CD1c-positive myeloid dendritic cell (primary cell): ENCODE data around the gene FOXM1.

Experiments used
- DNase-seq: peaks from one replicate; pipeline ENCODE4 v3.0.0-alpha.2; 2016; ENCODE audit errors: extremely low spot score

The FOXM1 gene

DNA sequence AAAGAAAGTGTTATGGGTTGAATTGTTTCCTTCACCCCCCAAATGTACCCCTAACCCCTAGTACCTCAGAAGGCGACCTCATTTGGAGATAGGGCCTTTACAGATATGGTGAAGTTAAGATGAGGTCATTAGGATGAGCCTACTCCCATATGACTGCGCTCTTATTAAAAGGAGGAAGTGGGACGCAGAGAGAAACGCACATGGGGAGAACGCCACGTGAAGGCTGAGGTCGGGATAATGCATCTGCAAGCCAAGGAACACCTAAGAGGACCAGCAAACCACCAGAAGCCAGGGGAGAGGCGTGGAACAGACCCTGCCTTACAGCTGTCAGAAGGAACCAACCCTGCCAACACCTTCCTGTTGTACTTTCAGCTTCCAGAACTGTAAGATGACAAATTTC lies 40.4 kb downstream of the FOXM1 start:
- DNase-seq, result peak; percentile 36

DNA sequence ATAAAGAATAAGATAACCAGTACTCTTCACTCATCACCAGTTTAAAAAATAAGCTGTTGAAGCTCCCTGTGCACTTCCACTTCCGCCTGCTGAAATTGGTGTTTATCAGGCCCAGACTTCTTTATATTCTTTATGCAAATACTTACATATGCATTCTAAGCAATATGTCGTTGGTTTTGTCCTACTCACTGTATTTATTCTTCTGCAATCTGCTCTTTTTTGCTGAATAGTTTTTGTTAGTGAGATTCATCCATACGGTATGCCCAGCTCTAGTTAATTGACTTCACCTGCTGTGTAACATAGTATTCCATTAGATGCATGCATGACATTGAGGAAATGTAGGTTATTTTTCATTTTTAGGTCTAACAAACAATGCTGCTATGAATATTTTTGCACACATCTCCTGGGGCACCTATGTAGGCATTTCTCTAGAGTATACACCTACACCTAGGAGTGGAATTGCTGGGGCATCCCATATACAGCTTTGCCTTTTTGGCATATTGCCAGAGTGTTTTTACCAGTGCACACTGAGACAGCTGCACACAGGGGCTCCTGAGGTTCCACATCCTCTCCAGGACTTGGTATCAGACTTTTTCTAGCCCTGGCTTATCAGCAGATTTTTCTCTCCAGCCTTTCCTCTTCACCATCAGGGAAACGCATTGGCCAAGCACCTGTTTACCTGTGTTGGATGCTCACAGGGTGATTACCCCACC lies 41.1 kb downstream of the FOXM1 start:
- DNase-seq, result no peak

DNA sequence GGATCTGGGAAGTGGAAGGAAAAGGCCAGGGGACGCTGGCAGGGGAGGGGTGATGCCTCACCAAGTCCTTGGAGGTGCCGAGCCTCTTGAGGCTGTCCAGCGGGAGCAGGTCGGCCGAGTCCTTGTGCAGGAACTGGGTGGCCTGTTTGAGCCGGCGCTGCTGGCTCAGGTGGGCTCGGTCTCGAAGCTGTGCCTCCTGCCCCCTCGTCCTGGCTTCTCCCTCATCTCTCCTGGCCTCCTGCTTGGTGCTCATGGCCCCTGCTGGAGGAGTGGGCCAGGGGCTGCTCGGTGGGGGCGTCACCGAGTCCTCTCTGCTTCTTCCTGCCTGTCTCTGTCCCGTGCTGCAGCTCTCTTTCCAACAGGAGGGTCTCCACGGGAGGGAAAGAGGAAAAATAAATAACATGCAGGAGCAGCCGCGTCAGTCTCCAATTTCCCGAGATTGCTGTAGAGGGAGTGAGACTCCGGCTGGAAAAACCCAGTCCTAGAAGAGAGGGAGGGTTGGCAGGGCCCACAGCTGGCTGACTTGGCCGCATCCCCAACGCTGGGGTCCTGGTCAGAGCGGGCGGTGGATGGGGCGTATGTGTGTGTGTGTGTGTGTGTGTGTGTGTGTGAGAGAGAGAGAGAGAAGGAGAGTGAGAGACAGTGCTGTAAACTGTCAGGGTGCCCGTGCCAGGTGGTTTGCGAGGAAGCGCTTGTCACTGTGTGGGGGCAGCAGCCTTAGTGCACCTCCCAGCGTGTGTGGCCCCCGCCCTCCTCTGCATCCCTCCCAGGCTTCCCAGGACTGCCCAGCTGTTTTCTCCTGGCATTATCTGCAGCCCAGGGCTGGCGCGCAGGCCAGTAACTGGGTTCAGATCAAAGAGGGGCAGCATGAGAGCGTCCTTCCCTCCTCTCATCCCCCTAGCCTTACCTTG lies 42.1 kb downstream of the FOXM1 start, which contains the start of gene NRIP2:
TSS of gene NRIP2 (minus strand) at position 455 of the 911 bp plus-strand sequence. CDS start at position 403, 52 bp downstream.
- no peak for DNase-seq

DNA sequence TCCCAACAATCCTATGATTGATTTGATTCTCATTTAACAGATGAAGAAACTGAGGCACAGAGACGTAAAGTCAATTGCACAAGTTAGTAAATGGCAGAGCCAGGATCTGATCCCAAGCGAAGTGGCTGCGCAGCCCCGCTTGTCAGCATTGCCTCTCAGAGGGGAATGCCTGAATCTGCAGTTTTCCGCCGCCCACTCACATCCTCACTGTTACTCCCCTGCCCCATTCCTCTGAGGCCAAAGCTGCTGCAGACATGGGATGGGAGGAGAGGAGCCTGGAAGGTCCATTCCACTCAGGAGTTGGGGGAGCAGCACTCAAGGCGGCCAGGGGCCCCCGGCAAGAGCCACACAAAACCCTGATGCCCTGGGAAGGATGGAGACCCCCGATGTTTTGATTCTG lies 43.2 kb downstream of the FOXM1 start:
- DNase-seq, result no peak

DNA sequence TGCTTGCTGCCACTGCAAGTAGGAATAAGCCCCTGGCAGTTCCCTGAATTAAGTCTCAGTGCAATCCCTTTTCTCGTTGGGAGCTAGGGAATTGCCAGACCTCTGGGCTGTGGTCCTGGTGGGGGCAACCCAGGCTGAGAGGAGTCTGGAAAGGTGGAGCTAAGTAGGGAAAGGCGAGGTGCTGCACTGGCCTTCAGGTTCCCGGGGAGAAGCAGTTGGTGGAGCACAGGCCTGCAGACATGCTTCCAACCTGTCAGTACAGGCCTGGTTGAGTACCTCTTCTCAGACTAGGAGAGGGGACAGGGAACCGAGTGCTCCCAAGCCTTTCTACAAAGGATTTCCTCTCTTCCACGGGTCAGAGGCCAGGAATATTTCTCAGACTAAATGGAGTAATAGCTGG lies 43.6 kb downstream of the FOXM1 start:
- DNase-seq, result no peak

DNA sequence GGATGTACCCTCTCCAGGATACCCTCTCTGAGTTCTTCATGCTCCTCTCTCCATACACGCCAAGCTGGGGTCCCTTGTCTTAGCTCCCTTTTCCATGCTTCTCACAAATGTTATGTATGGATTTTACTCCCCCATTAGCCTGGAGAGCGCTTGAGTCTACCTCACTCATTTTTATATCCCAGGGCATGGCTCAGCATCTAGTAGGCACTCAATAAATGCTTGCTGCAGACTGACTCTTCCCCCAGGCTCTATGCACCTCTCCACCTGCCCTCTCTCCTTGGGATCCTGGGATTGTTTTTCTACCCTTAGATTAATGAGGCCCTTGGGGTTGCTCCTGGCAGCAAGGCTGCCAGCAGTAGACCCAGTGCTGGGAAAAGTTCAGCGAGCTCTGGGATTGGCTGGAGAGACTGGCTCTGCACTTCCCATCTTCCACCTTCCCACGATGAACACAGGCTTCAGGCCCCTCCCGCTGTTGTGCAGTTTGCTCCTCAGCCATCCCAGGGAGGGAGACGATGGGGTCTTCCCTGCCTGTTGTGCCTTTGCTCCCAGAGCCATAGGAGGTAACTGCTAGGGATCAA lies 44.3 kb downstream of the FOXM1 start:
- no peak for DNase-seq

DNA sequence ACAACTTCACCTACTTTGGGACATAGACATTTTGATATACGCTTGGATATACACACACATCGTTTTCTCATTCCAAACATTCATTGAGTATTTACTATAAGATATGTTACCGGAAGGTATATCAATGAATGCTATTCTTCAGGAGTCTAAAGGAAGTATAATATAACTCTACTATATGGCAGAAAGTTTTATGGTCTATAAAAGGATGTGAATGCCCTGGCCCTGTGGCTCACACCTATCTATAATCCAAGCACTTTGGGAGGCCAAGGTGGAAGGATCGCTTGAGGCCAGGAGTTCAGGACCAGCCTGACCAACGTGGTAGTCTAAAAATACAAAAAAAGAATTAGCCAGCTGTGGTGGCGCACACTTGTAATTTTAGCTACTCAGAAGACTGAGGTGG lies 47.7 kb downstream of the FOXM1 start:
- DNase-seq, result no peak

DNA sequence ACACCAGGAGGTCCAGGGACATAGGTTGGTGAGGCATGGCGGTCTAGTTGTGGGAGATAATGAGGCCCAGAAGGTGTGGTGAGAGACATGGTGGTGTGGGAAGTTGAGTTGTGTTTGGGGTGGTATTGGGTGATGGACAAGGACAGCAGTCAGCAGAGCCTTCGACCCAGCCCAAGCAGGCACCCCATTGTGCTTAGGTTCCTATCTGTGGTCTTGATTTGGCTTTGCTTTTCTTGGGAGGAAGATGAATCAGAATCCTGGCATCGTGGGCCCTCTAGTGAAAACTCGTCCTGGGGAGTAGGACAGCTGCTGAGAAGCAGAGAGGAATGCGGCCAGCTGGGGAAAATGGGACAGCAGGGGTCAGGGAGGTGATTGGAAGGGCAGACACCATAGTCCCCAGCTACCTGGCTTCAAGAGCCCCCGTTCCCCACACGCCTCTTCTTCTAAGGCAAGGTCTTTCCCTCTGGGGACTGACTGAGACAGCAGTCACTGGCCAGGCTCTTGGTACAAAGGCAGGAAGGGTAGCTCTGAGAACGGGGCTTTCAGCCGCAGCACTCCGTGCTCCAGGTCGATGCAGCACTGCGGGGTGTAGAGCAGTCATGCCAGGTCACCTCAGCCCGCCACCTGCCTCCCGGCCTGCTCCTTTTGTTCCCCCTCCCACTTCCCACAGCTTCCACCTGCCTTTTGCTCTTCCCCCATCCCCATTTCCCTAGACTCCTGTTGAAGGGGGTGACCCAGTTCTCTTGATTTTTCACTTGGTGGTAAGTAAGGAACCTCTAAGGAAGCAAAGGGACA lies 50.1 kb downstream of the FOXM1 start:
- DNase-seq, result no peak

DNA sequence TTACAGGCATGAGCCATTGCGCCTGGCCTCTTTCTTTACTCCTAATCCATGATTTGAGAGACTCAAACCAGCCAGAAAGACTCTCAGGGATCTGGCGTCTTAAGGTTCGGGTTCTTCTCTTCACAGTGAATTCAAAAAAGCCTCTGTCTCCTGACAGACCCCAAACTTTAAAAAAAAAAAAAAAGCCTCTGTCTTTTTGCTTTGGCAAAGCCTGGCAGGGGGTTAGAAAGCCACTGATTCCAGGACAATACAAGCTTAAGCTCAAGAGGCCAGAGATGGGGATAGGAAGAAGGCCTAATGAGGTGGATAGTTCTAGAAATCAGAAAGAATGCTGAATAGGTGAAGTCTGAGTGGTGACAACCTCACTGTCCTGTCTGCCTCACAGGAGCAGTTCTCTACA lies 50.9 kb downstream of the FOXM1 start:
- no peak for DNase-seq

DNA sequence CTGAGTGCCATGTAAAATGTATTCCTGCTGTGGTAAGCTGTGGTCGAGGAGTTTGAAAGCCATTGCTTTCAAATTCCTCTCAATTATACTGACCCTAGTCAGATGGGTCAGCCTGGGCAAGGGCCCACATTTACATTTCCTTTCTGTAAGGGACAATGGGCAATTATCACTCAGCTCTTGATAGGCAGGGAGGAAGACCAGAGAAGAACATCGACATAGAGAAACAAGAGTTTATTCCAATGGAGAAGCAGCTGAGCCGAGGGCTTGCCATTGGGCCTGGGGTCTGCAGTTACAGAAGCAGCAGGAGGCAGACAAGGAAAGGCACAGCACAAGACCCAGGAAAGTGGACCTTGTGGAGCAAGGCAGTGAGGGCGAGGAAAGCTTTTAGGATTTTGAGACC lies 51.8 kb downstream of the FOXM1 start:
- DNase-seq, result no peak

DNA sequence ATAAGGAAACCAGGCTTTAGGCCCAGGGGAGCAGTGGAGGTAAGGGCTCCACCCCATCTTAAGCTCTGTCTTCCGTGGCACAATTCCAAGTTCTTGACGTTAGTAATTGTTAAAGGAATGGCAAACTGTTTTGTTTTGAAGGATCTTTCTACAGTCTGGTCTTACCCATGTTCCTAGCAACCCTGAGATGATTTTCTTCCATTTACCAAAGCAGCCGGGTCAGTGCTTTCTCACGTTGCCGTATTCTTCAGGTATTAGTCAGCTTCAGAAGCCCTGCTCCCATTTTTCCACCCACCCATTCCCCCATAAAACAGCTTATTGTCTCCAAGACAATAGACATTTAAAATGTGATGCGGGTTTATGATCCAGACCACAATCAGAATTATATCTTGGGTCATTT lies 52.4 kb downstream of the FOXM1 start:
- no peak for DNase-seq

DNA sequence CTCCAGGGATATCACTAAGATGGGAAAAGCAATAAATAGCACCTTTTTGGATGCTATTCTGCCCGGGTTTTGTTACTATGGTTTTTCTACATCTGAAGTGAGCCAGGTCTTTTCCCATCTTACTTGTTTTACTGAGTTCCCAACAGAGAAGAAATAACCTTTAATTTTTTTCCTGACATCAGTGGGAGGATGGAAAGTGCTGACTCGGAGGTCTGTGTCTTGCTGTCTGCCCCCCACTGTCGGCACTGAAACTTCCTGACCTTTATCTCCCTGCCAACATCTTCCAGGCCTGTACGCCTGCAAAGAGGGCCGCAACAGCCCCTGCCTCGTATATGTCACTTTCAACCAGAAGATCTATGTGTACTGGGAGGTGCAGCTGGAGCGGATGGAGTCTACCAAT lies 53.5 kb downstream of the FOXM1 start:
- no peak for DNase-seq

DNA sequence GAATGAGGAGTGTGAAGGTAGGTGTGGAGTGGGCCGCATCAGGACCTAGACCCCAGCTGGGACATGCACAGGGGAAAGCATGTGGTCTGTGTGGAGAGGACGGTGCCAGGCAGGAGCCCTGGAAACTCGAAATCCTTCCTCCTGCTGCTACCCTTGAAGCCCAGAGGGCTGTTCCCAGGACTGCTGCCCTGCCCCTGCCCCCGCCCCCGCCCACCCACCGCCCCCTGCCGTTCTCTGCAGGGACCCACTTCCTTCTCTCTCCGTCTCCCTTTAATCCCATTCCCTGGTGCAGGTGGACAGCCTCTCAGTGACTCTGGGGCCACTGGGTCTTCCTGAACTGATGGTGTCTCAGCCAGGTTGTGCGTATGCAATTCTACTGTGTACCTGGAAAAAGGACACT lies 56.5 kb downstream of the FOXM1 start:
- DNase-seq, result no peak

DNA sequence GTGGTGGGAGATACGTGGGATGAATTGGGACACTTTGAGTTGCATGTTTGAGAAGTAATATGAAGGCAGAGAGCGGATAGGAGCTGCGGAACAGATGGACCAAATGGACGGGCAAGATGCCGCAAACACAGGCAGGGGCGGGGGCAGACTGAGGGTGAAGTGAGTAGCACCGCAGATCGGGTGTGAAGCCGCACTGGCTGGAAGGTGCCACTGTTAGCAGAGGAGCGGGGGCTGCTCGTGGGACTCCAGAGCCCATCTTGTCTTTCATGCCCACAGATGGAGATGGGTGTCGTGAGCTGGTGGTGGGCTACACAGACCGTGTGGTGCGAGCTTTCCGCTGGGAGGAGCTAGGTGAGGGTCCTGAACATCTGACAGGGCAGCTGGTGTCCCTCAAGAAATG lies 57.2 kb downstream of the FOXM1 start:
- no peak for DNase-seq

DNA sequence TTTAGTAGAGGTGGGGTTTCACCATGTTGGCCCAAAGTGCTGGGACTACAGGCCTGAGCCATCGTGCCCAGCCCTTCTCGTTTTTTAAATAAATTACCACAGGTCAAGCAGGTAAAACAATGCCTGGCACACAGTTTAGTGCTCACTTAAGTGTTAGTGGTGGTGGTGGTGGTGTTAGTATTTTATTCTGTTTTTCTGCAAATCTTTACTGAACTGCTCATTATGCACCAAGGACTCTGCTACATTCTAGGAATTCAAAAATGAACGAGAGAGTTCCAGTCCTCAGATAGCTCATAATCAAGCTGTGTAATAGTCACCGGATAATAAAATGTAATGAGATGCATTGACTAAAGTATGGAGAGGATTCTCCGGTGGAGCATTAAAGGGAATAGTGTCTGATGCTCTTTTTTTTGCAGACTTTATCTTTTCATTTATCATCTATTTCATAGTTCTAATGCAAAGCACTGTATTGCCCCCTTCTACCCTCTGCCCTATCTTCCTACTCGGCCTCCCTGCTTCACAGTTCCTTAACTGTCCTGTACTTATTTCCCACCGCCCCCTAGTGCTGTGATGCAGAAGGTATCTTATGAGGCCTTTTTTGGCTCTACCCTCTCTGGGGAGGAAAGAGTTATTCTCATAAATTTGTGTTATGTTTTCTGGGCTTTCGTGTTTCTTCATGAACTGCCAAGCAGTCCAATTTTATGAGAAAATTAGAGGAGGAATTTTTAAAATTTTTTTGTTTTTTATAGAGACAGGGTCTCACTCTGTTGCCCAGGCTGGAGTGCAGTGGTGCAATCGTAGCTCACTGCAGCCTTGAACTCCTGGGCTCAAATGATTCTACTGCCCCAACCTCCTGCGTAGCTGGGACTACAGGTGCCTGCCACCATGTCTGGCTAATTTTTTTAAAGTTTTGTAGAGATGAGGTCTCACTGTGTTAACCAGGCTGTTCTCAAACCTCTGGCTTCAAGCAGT lies 63.5 kb downstream of the FOXM1 start:
- DNase-seq, result peak; percentile 71

DNA sequence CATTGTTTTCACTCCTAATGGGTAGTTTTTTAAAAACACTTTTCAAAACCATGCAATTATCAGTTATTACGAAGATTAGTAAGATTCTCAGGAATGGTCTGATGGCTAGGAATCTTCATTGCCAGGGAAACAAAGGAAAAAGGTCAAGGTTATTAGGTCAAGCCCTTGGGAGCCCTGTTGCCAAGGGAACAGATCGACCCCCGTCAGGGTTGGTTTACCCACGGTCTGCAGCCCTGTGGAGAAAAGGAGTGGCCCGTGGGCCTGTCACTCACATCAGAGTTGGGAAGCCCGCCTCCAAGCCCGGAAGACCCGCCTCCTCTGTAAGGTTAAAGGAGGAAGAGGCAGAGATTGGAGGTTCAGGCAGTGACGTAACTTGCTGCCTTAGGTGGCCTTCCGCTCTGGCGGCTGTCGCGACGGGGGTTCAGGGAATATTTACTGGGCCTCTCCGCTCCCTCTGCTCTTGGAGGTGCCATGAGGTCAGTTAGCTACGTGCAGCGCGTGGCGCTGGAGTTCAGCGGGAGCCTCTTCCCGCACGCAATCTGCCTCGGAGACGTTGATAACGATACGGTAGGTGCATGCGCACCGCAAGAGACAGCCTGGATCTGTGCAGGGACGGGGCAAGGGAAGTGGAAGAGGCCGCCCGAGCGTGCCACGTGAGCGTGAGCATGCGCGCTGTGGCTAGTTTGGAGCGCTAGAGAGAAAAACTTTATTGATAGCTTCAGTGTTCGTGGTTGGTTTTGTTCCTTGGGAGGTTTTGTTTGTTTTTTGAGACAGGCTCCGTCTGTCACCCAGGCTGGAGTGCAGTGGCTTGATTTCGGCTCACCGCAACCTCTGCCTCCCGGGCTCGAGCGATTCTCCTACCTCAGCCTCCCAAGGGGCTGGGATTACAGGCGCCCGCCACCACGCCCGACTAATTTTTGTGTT lies 64.4 kb downstream of the FOXM1 start, which contains the start of gene ITFG2:
TSS of gene ITFG2 (plus strand) at position 379 of the 924 bp plus-strand sequence. CDS start at position 472, 93 bp downstream.
- DNase-seq, result peak; percentile 98

DNA sequence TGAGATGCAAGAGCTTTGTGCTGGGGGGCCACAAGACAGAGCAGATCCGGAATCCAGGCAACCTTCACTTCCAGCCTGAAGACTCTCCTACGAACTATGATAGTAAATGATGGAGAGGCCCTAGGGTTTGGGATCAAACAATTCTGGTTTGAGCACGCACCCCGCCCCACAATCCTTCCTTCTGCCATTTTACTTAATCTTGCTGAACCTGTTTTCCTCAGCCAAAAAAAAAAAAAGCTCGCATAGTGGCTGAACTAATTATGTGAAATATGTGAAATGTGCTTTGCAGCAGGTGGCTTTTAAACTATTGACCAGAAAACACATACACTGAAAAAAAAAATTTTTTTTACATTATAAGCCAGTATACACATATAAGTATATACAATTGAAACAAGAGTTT lies 65.2 kb downstream of the FOXM1 start:
- no peak for DNase-seq
